GM19099 (cell line): Measurements from ENCODE around the gene ATP1B4.

Experiments
- POLR2A ChIP-seq: IDR thresholded peaks from 3 replicates; pipeline ENCODE4 v1.6.1; 2011; ENCODE audit warnings: low read depth; ENCODE audit not compliant: insufficient read length; ENCODE audit errors: extremely low read depth

The ATP1B4 gene

DNA sequence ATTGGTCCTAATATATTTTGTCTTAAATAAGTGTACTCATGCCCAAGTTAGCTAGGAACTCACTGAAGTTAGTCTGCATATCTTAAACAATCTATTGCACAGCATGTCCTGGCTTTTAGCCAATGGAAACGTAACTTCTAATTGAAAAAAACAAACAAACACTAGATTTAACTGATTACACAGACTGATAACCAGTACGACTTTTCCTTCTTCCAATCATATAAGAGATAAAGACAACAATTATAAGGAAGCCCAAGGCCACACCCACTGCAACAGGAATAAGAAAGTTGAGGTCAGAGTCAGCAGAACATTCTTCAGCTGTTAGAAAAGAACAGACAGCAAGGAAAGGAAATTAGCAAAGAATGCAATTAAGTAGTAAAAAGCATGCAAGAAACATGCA lies 66.4 kb downstream of the ATP1B4 start:
- no peak for TF ChIP-seq POLR2A

DNA sequence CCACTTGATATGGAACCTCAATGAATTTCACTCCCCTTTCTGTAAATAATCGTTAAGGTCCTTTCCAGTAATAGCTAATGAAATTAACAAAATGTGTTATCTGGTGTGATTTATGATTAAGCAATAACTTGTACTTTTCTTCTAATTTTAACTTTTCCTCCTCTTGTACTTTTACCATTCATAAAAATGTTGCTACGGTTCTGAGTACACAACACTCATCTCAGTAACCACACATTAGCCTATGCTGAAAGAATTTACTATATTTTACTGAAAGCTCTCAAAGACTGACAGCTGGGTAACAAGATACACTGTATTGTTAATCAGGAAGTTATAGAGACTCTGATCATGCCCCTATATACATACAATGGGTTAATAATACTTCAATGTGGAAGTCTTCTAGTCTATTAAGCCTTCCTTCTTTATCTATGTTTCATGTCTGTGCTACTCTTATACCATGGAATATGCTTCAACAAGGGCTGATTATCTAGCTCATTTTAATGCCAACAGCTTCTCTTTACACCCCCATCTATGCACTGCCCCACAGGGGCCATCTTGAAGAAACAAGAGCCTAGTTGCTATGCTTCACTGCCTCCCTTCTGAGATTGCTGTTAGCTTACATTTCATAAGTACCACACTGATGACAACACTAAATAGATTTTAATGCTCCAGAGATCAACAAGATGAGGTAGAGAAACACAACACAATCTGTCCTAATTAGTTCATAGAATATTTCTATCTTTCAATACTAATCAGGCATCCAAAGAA lies 68.1 kb downstream of the ATP1B4 start:
- TF ChIP-seq POLR2A = no peak
